ENCODE measurements around the gene ZNF385B.

DNA sequence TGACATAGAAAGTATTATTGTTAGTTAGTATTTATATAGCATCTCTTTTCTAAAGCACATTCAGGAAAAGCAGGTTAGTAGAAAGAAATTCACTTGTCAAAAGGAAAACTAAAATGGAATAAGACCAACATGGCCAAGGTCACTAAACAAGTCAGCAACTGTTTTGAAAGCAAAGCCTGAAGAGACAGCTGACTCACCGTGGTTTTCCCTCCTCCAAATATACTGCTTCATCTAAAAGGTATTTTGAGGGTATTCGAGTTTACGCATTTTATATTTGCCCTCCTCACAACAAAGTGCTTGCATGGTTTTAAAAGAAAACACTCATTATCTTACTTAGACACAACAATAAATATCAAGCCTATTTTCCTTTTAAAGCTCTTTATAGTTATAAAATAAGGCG is 24.0 kb downstream of the ZNF385B start:
- TF ChIP-seq, protein P1, sequence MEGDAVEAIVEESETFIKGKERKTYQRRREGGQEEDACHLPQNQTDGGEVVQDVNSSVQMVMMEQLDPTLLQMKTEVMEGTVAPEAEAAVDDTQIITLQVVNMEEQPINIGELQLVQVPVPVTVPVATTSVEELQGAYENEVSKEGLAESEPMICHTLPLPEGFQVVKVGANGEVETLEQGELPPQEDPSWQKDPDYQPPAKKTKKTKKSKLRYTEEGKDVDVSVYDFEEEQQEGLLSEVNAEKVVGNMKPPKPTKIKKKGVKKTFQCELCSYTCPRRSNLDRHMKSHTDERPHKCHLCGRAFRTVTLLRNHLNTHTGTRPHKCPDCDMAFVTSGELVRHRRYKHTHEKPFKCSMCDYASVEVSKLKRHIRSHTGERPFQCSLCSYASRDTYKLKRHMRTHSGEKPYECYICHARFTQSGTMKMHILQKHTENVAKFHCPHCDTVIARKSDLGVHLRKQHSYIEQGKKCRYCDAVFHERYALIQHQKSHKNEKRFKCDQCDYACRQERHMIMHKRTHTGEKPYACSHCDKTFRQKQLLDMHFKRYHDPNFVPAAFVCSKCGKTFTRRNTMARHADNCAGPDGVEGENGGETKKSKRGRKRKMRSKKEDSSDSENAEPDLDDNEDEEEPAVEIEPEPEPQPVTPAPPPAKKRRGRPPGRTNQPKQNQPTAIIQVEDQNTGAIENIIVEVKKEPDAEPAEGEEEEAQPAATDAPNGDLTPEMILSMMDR (IDR thresholded peaks at IDR 0.05) = no peak
- TF ChIP-seq POLR2A (IDR thresholded peaks at IDR 0.05) = no peak

Data from Peyer's patch (tissue), 4 donors.